Measurements from ENCODE around the gene KMT2A. TPM values are rescaled to one million over a fixed set of nuclear protein-coding genes. Genes with fewer than 3 reads are reported as not detected.

KMT2A gene
- total and polyA plus RNA-seq, 2 experiments from 2014 or later: 34.3 to 72.2 TPM

DNA sequence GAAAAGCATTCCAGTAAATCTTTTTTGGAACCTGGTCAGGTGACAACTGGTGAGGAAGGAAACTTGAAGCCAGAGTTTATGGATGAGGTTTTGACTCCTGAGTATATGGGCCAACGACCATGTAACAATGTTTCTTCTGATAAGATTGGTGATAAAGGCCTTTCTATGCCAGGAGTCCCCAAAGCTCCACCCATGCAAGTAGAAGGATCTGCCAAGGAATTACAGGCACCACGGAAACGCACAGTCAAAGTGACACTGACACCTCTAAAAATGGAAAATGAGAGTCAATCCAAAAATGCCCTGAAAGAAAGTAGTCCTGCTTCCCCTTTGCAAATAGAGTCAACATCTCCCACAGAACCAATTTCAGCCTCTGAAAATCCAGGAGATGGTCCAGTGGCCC is 66.9 kb downstream of the KMT2A start (continued):
- TF ChIP-seq JUNB (IDR thresholded peaks at IDR 0.05; ENCODE audit: unreplicated experiment): no peak
- no peak for TF ChIP-seq STAT1 (IDR thresholded peaks at IDR 0.05; ENCODE audit: unreplicated experiment)
- TF ChIP-seq, protein P1, sequence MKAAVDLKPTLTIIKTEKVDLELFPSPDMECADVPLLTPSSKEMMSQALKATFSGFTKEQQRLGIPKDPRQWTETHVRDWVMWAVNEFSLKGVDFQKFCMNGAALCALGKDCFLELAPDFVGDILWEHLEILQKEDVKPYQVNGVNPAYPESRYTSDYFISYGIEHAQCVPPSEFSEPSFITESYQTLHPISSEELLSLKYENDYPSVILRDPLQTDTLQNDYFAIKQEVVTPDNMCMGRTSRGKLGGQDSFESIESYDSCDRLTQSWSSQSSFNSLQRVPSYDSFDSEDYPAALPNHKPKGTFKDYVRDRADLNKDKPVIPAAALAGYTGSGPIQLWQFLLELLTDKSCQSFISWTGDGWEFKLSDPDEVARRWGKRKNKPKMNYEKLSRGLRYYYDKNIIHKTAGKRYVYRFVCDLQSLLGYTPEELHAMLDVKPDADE (IDR thresholded peaks at IDR 0.05): no peak

DNA sequence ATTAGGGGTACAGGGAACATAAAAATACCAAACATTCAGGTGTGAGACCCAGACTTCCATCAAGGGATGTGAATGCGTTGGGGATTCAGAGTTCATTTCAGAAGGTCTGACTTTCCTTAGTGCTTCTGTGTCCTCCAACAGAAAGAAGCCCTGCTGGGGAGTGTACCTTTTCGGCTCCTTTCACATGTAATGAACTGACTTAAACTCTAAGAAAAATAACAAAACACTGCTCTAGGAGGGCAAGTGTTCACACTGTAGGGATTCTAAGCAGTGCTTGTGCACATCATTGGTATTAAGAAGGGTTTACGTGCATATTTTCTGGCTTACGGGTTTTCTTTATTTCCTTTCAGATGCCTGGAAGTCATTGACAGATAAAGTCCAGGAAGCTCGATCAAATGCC is 75.3 kb downstream of the KMT2A start:
- TF ChIP-seq, protein P1 (IDR thresholded peaks at IDR 0.05): no peak
- no peak for TF ChIP-seq POLR2AphosphoS5 (IDR thresholded peaks at IDR 0.05; ENCODE audit: low read depth)
- TF ChIP-seq EZH2phosphoT487 (IDR thresholded peaks at IDR 0.05; ENCODE audit: unreplicated experiment): no peak
- TF ChIP-seq, protein P2, sequence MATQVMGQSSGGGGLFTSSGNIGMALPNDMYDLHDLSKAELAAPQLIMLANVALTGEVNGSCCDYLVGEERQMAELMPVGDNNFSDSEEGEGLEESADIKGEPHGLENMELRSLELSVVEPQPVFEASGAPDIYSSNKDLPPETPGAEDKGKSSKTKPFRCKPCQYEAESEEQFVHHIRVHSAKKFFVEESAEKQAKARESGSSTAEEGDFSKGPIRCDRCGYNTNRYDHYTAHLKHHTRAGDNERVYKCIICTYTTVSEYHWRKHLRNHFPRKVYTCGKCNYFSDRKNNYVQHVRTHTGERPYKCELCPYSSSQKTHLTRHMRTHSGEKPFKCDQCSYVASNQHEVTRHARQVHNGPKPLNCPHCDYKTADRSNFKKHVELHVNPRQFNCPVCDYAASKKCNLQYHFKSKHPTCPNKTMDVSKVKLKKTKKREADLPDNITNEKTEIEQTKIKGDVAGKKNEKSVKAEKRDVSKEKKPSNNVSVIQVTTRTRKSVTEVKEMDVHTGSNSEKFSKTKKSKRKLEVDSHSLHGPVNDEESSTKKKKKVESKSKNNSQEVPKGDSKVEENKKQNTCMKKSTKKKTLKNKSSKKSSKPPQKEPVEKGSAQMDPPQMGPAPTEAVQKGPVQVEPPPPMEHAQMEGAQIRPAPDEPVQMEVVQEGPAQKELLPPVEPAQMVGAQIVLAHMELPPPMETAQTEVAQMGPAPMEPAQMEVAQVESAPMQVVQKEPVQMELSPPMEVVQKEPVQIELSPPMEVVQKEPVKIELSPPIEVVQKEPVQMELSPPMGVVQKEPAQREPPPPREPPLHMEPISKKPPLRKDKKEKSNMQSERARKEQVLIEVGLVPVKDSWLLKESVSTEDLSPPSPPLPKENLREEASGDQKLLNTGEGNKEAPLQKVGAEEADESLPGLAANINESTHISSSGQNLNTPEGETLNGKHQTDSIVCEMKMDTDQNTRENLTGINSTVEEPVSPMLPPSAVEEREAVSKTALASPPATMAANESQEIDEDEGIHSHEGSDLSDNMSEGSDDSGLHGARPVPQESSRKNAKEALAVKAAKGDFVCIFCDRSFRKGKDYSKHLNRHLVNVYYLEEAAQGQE (IDR thresholded peaks at IDR 0.05; ENCODE audit: unreplicated experiment): no peak
- no peak for TF ChIP-seq ZNF331 (CRISPR knock-in tag; IDR thresholded peaks at IDR 0.05; ENCODE audit: low read depth)

DNA sequence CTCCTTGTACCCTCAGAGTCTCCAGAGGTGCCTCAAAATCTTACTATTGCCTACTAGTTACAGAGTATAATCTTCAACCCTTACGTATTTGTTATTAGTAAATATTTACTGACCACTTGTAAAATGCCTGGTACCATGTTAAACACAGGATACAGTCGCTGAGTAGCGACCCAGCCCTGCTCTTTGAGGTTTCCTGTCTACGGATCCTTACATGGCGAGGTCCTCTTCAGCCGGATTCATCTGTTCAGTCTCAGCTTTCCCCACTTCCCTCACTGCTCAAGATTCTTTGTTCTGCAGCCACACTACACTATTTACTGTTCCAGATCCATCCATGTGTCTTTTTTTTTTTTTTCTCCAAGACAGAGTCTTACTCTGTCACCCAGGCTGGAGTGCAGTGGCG is 77.8 kb downstream of the KMT2A start:
- H3K4me1 ChIP-seq (ENCODE audit: insufficient read depth): 0 out of 2 replicates have a peak, but pooled peaks cover 6% of the 10 kb centered on the region
- H3K79me2 ChIP-seq (replicated peaks; ENCODE audit: insufficient read depth): no peaks in the 10 kb centered on the region
- no peak overlapping the region for H3K27ac ChIP-seq (ENCODE audit: low read depth)
- H3K4me2 ChIP-seq: no peak overlapping the region
- H3K27me3 Mint-ChIP-seq (ENCODE audit: insufficient read depth, low read depth, poor library complexity): no peaks in the 10 kb centered on the region
- H3K4me1 Mint-ChIP-seq: peaks cover 13% of the 10 kb centered on the region
- H3K9me3 Mint-ChIP-seq: no peaks in the 10 kb centered on the region
- DNase-seq (ENCODE audit: low spot score) (no peak), ATAC-seq (no peak)
- no peak overlapping the region for H2AFZ ChIP-seq
- H3F3A ChIP-seq (replicated peaks; ENCODE audit: low read depth): peaks cover 18% of the 10 kb centered on the region
- H3K36me3 ChIP-seq (ENCODE audit: insufficient read depth): peaks cover 62% of the 10 kb centered on the region
- H3K4me3 ChIP-seq: no peak overlapping the region
- no peaks in the 10 kb centered on the region for H3K9me2 ChIP-seq (ENCODE audit: insufficient read depth)
- H3K27ac Mint-ChIP-seq: no peak overlapping the region
- H3K36me3 Mint-ChIP-seq (ENCODE audit: low read depth): peaks cover 85% of the 10 kb centered on the region
- no peak overlapping the region for H3K4me3 Mint-ChIP-seq
- no peaks in the 10 kb centered on the region; the same call in 1 of the 2 replicates for H4K20me1 ChIP-seq (replicated peaks; ENCODE audit: insufficient read depth)
- H3K27me3 ChIP-seq (ENCODE audit: insufficient read depth): no peaks in the 10 kb centered on the region
- TF ChIP-seq ZNF114 (CRISPR knock-in tag; IDR thresholded peaks at IDR 0.05) (no peak), CREB1 (CRISPR knock-in tag; IDR thresholded peaks at IDR 0.05; ENCODE audit: low read depth) (no peak), STAT1 (IDR thresholded peaks at IDR 0.05; ENCODE audit: unreplicated experiment) (no peak), CTCF (conservative IDR thresholded peaks at IDR 0.05; ENCODE audit: low read depth in 2 of 2) (no peak), EZH2 (IDR thresholded peaks at IDR 0.05; ENCODE audit: low read depth, unreplicated experiment) (no peak), JUNB (IDR thresholded peaks at IDR 0.05; ENCODE audit: unreplicated experiment) (no peak), NANOG (IDR thresholded peaks at IDR 0.05; ENCODE audit: borderline replicate concordance) (no peak), ZNF331 (CRISPR knock-in tag; IDR thresholded peaks at IDR 0.05; ENCODE audit: low read depth) (no peak), POLR2AphosphoS5 (IDR thresholded peaks at IDR 0.05; ENCODE audit: low read depth) (no peak)
- TF ChIP-seq, protein P1 (IDR thresholded peaks at IDR 0.05): no peak

More for the DNA sequence above, 75.3 kb downstream of the KMT2A start:
- Histone ChIP-seq H3K4me1 (ENCODE audit: insufficient read depth) (0 out of 2 replicates have a peak, but pooled peaks cover 6% of the 10 kb centered on the region), H3K9me2 (ENCODE audit: insufficient read depth) (no peaks in the 10 kb centered on the region), H3K4me3 (no peak overlapping the region), H3K4me2 (0 out of 2 replicates have a peak overlapping the region, but pooled peaks have one; percentile 13), H3K27ac (ENCODE audit: low read depth) (peak overlapping the region; percentile 65; the same call in 1 of the 2 replicates), H3F3A (replicated peaks; ENCODE audit: low read depth) (peaks cover 21% of the 10 kb centered on the region; the same call in 1 of the 2 replicates), H4K20me1 (replicated peaks; ENCODE audit: insufficient read depth) (no peaks in the 10 kb centered on the region; the same call in 1 of the 2 replicates), H2AFZ (no peak overlapping the region), H3K27me3 (ENCODE audit: insufficient read depth) (no peaks in the 10 kb centered on the region), H3K79me2 (replicated peaks; ENCODE audit: insufficient read depth) (no peaks in the 10 kb centered on the region; the same call in 1 of the 2 replicates), H3K36me3 (ENCODE audit: insufficient read depth) (peaks cover 72% of the 10 kb centered on the region)
- Mint-ChIP-seq H3K36me3 (ENCODE audit: low read depth) (peaks cover 89% of the 10 kb centered on the region), H3K9me3 (no peaks in the 10 kb centered on the region), H3K4me3 (no peak overlapping the region), H3K4me1 (peaks cover 13% of the 10 kb centered on the region), H3K27ac (peak overlapping the region; percentile 50), H3K27me3 (ENCODE audit: insufficient read depth, low read depth, poor library complexity) (no peaks in the 10 kb centered on the region)
- DNase-seq (ENCODE audit: low spot score): peak; percentile 14
- ATAC-seq: peak; percentile 82
